ENCODE measurements around the gene ELF5.

ELF5 gene

GRCh38 chr11:34516247-34517040 is 2.9 kb upstream of the ELF5 start:
- no peak for DNase-seq (ENCODE audit: low read depth in 1 of 2, low spot score in 1 of 2)
- in situ Hi-C loops (cut with HindIII; ENCODE audit: low pct_unique_long_range_greater_than_20kb, low sequenced_read_pairs), result no loop called here
- no peak for TF ChIP-seq JUND (IDR thresholded peaks at IDR 0.05; ENCODE audit: low read depth)

- DNase-seq (ENCODE audit: low read depth in 1 of 2, low spot score in 1 of 2), result peak in 1 of 2 experiments; percentile 54
- TF ChIP-seq JUND (IDR thresholded peaks at IDR 0.05; ENCODE audit: low read depth), result no peak
- in situ Hi-C loops (cut with HindIII; ENCODE audit: low pct_unique_long_range_greater_than_20kb, low sequenced_read_pairs), result no loop called here
Observed at GRCh38 chr11:34514597-34514996, 1.0 kb upstream of the ELF5 start.

DNA sequence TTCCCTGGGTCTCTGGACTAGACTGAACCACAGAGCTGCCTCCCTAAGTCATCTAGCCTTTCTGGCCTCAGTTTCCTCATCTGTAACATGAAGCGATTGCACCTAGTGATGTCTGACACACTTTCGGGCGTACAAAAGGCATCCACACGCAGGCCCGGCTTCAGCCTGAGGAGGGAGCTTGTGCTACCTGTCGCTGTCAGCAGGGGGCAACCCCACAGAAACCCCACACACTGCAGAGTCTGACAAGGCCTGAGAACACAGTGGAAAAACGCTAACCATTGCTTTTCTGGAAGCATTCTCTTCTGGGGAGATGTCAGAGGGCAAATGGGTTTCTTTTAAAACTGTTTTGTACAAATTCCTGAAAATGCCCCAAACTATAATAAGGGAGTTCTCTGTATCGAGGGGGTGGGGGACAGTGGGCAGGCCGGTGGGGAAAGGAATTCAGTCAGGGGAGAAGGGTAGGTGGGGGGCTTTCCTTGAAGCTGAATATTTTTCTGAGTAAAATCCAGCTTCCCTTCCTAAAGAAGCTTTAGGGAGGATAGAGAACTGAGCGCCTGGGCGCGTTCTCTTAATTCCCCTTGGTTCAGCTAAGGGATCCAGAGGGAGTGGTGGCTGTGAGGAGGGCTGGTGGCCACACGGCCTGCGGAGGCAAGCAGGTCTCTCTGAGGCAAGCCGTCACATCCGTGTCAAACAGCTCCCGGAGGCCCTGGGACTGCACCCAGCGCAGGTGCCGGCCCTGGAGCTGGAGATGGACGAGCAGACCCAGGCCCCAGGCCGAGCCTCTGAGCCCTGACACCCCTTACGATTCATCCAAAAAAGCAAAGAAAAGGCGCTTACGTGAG is 533 bp downstream of the ELF5 start:
- DNase-seq (ENCODE audit: low read depth in 1 of 2, low spot score in 1 of 2), result peak; percentile 81 to 91
- in situ Hi-C loops (cut with HindIII; ENCODE audit: low pct_unique_long_range_greater_than_20kb, low sequenced_read_pairs), result no loop called here
- no peak for TF ChIP-seq JUND (IDR thresholded peaks at IDR 0.05; ENCODE audit: low read depth)

DNA sequence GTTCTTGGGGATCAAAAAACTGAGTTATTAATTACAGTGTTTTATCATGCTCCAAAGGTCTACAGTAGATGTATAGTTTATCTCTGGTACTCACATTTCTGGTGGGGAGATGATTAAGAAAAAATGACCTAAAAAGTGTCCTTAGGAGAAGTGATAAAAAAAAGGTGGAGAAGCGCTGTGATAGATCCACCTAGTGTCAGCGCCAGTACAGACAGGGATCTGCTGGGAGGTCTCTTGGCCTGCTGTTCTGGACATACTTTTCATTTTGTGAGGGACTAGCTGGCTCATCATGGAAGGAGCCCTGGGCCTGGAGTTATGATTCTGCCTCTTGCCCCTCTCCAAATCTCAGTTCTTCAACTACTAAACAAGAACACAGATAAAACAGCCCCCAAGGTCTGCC is 2.9 kb downstream of the ELF5 start:
- no peak for TF ChIP-seq JUND (IDR thresholded peaks at IDR 0.05; ENCODE audit: low read depth)
- in situ Hi-C loops (cut with HindIII; ENCODE audit: low pct_unique_long_range_greater_than_20kb, low sequenced_read_pairs), result no loop called here

DNA sequence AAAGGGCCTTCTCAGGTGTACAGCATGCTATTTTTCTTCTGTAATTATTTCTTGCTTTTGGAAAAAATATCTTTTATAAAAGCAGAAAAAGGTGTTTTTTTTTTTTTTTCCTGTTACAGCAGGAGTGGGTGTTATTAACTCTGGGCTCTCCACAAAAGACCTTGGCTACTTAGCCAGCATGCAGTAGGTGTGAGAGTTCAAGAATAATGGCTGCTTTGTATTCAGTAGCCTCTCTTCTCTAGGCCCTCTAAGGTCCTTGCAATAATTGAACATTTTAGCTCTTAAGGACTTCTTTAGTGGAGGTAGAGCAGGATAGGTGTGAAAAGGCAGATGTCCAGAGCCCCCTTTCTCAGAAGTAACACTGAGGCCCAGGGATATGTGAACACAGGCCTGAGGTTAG is 3.4 kb downstream of the ELF5 start:
- DNase-seq (ENCODE audit: low read depth in 1 of 2, low spot score in 1 of 2), result no peak
- no peak for TF ChIP-seq JUND (IDR thresholded peaks at IDR 0.05; ENCODE audit: low read depth)
- in situ Hi-C loops (cut with HindIII; ENCODE audit: low pct_unique_long_range_greater_than_20kb, low sequenced_read_pairs), result no loop called here

More for the DNA sequence above, 2.9 kb downstream of the ELF5 start:
- DNase-seq (ENCODE audit: low read depth in 1 of 2, low spot score in 1 of 2), result no peak

GRCh38 chr11:34509336-34509876 is 4.2 kb downstream of the ELF5 start:
- peak in 1 of 2 experiments; percentile 62 for DNase-seq (ENCODE audit: low read depth in 1 of 2, low spot score in 1 of 2)
- in situ Hi-C loops (cut with HindIII; ENCODE audit: low pct_unique_long_range_greater_than_20kb, low sequenced_read_pairs), result no loop called here
- TF ChIP-seq JUND (IDR thresholded peaks at IDR 0.05; ENCODE audit: low read depth), result no peak

GRCh38 chr11:34508524-34508923 is 5.1 kb downstream of the ELF5 start:
- in situ Hi-C loops (cut with HindIII; ENCODE audit: low pct_unique_long_range_greater_than_20kb, low sequenced_read_pairs), result no loop called here
- no peak for TF ChIP-seq JUND (IDR thresholded peaks at IDR 0.05; ENCODE audit: low read depth)
- peak in 1 of 2 experiments; percentile 18 for DNase-seq (ENCODE audit: low read depth in 1 of 2, low spot score in 1 of 2)

- no peak for TF ChIP-seq JUND (IDR thresholded peaks at IDR 0.05; ENCODE audit: low read depth)
- in situ Hi-C loops (cut with HindIII; ENCODE audit: low pct_unique_long_range_greater_than_20kb, low sequenced_read_pairs), result no loop called here
- no peak for DNase-seq (ENCODE audit: low read depth in 1 of 2, low spot score in 1 of 2)
Observed at GRCh38 chr11:34507610-34508009, 6.0 kb downstream of the ELF5 start.

DNA sequence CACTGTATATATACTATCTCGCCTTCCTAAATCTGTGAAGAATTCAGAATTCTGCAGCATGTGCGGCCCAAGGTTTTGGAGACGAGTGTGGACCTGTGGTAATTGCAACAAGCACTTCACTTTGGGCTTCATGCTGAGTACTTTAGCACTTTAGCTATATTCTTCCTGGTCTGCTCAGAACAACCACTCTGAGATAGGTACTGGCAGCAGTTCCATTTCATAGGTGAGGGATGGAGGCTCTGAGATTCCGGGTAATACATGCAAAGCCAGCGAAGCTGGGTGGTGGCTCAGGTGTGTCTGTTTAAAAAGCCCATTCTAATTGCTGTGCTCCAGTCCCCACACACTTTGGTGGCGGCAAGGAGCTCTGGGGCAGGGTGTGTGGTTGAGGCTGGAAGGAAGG is 6.4 kb downstream of the ELF5 start:
- in situ Hi-C loops (cut with HindIII; ENCODE audit: low pct_unique_long_range_greater_than_20kb, low sequenced_read_pairs), result no loop called here
- TF ChIP-seq JUND (IDR thresholded peaks at IDR 0.05; ENCODE audit: low read depth), result no peak
- no peak for DNase-seq (ENCODE audit: low read depth in 1 of 2, low spot score in 1 of 2)

GRCh38 chr11:34505874-34506273 is 7.7 kb downstream of the ELF5 start:
- in situ Hi-C loops (cut with HindIII; ENCODE audit: low pct_unique_long_range_greater_than_20kb, low sequenced_read_pairs), result no loop called here
- TF ChIP-seq JUND (IDR thresholded peaks at IDR 0.05; ENCODE audit: low read depth), result no peak
- DNase-seq (ENCODE audit: low read depth in 1 of 2, low spot score in 1 of 2), result no peak

DNA sequence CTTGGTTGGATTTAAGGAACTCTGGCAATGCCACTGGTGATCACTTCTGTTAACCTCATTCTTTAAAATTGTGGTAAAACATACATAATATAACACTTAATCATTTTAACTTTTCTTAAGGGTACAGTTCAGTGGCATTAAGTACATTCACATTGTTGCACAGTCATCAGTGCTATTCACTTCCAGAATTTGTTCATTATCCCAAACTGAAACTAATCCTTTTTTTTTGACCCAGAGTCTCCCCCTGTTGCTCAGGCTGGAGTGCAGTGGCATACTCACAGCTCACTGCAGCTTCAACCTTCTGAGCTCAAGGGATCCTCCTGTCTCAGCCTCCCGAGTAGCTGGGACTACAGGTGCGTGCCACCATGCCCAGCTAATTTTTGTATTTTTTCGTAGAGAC is 10.6 kb downstream of the ELF5 start:
- in situ Hi-C loops (cut with HindIII; ENCODE audit: low pct_unique_long_range_greater_than_20kb, low sequenced_read_pairs), result no loop called here
- no peak for DNase-seq (ENCODE audit: low read depth in 1 of 2, low spot score in 1 of 2)
- TF ChIP-seq JUND (IDR thresholded peaks at IDR 0.05; ENCODE audit: low read depth), result no peak

DNA sequence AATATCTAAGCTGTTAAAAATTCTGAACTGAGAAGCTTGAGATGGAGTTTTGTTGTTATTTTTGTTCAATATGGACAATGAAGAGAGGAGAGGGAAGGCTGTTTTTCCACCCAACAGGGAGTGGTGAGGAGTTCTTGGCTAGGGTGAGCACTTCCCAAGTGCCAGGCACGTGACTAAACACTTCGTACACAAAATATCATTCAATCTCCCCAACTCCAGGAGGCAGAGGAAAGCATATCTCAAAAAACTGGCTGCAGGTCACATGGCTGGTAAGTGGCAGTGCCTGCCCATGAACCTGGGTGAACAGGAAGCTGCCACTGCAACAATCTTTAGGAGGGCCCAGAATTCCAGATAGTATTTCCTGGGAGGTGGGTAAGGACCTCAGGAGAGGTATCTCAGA is 11.6 kb downstream of the ELF5 start:
- DNase-seq (ENCODE audit: low read depth in 1 of 2, low spot score in 1 of 2), result no peak
- in situ Hi-C loops (cut with HindIII; ENCODE audit: low pct_unique_long_range_greater_than_20kb, low sequenced_read_pairs), result no loop called here
- no peak for TF ChIP-seq JUND (IDR thresholded peaks at IDR 0.05; ENCODE audit: low read depth)

GRCh38 chr11:34501500-34501899 is 12.1 kb downstream of the ELF5 start:
- DNase-seq (ENCODE audit: low read depth in 1 of 2, low spot score in 1 of 2), result no peak
- TF ChIP-seq JUND (IDR thresholded peaks at IDR 0.05; ENCODE audit: low read depth), result no peak
- in situ Hi-C loops (cut with HindIII; ENCODE audit: low pct_unique_long_range_greater_than_20kb, low sequenced_read_pairs), result no loop called here

Data from T47D (cell line).